ENCODE measurements around the gene DAGLB.
"Not testable (repeated sequence)": the region's sequence is repeated elsewhere in the genome, so short reads cannot be mapped to it uniquely, and the experiment has no call there.

The DAGLB gene

DNA sequence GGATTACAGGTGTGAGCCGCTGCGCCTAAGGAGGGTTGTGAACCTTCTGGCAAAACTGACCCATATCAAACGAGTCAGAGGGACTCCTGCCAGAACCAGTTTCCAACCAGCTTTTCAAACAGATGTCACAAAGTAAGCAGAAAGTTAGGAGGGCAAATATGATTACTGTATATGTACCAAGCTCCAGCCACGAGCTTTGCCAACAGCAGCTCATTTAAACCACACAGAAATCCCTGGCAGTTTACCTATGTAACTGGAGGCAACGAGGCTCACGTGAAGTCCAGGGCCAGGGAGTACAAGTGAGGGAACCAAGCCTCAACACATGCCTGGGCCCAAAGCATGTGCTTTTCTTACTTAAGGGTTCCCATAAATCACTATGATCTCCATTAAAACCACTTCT is 12.5 kb upstream of the DAGLB start:
- no peak overlapping the region for H3K23ac ChIP-seq (ENCODE audit: low read length)
- H3K79me2 ChIP-seq (ENCODE audit: control insufficient read depth, insufficient read depth, low read length) = no peaks in the 10 kb centered on the region
- H2AK5ac ChIP-seq (ENCODE audit: low read length) = no peak overlapping the region
- H3K27ac ChIP-seq (ENCODE audit: low read depth, low read length) = no peak overlapping the region
- no peak overlapping the region for H2BK15ac ChIP-seq (replicated peaks; ENCODE audit: low read depth)
- H3K36me3 ChIP-seq (ENCODE audit: control insufficient read depth, insufficient read depth, low read length) = peaks cover 10% of the 10 kb centered on the region
- no peak overlapping the region for H4K5ac ChIP-seq (ENCODE audit: low read length)
- H3K4me3 ChIP-seq (ENCODE audit: low read length) = no peak overlapping the region
- no peak overlapping the region for H3K4me2 ChIP-seq (ENCODE audit: low read length)
- no peak overlapping the region for H2BK5ac ChIP-seq (ENCODE audit: low read length)
- H3K18ac ChIP-seq (ENCODE audit: low read length) = no peak overlapping the region
- no peak overlapping the region for H3K56ac ChIP-seq (ENCODE audit: low read length)
- no peak overlapping the region for H2BK120ac ChIP-seq (ENCODE audit: low read depth, low read length)
- WGBS (ENCODE audit: extremely low coverage, insufficient coverage, low lambda C conversion rate) = no CpG with 5 or more reads among the region's 6 CpGs
- no peak overlapping the region for H3K9ac ChIP-seq (ENCODE audit: low read length)
- H3K27me3 ChIP-seq (ENCODE audit: insufficient read depth, low read length, poor library complexity) = no peaks in the 10 kb centered on the region
- no peak overlapping the region for H3K4ac ChIP-seq (ENCODE audit: low read depth, low read length)
- H4K8ac ChIP-seq (ENCODE audit: low read depth, low read length) = no peak overlapping the region
- no peaks in the 10 kb centered on the region for H3K79me1 ChIP-seq (ENCODE audit: low read length)
- no peaks in the 10 kb centered on the region for H3K4me1 ChIP-seq (ENCODE audit: control insufficient read depth, low read depth, low read length)
- DNase-seq = no peak

- not testable (repeated sequence) for H3K18ac ChIP-seq (ENCODE audit: low read length); H3K27ac ChIP-seq (ENCODE audit: low read depth, low read length); H3K56ac ChIP-seq (ENCODE audit: low read length); H3K4me1 ChIP-seq (ENCODE audit: control insufficient read depth, low read depth, low read length); H3K4me2 ChIP-seq (ENCODE audit: low read length); DNase-seq; H2BK5ac ChIP-seq (ENCODE audit: low read length); H4K8ac ChIP-seq (ENCODE audit: low read depth, low read length); H3K4ac ChIP-seq (ENCODE audit: low read depth, low read length); H3K36me3 ChIP-seq (ENCODE audit: control insufficient read depth, insufficient read depth, low read length); H4K5ac ChIP-seq (ENCODE audit: low read length); H3K79me2 ChIP-seq (ENCODE audit: control insufficient read depth, insufficient read depth, low read length); H2BK120ac ChIP-seq (ENCODE audit: low read depth, low read length); H3K27me3 ChIP-seq (ENCODE audit: insufficient read depth, low read length, poor library complexity); H3K23ac ChIP-seq (ENCODE audit: low read length); H3K79me1 ChIP-seq (ENCODE audit: low read length); H3K9ac ChIP-seq (ENCODE audit: low read length); H2AK5ac ChIP-seq (ENCODE audit: low read length); H3K4me3 ChIP-seq (ENCODE audit: low read length); H2BK15ac ChIP-seq (replicated peaks; ENCODE audit: low read depth)
- WGBS (ENCODE audit: extremely low coverage, insufficient coverage, low lambda C conversion rate) = no CpG with 5 or more reads among the region's 3 CpGs
Observed at GRCh38 chr7:6458676-6459075, 10.9 kb upstream of the DAGLB start.

- Histone ChIP-seq H2AK5ac (ENCODE audit: low read length) (no peak overlapping the region), H3K23ac (ENCODE audit: low read length) (no peak overlapping the region), H3K79me2 (ENCODE audit: control insufficient read depth, insufficient read depth, low read length) (no peaks in the 10 kb centered on the region), H3K4me3 (ENCODE audit: low read length) (no peak overlapping the region), H2BK5ac (ENCODE audit: low read length) (no peak overlapping the region), H3K79me1 (ENCODE audit: low read length) (no peaks in the 10 kb centered on the region), H3K4me2 (ENCODE audit: low read length) (no peak overlapping the region), H3K27ac (ENCODE audit: low read depth, low read length) (no peak overlapping the region), H3K56ac (ENCODE audit: low read length) (no peak overlapping the region), H3K4me1 (ENCODE audit: control insufficient read depth, low read depth, low read length) (no peaks in the 10 kb centered on the region), H4K8ac (ENCODE audit: low read depth, low read length) (no peak overlapping the region), H2BK15ac (replicated peaks; ENCODE audit: low read depth) (no peak overlapping the region), H3K36me3 (ENCODE audit: control insufficient read depth, insufficient read depth, low read length) (no peaks in the 10 kb centered on the region), H3K18ac (ENCODE audit: low read length) (no peak overlapping the region), H2BK120ac (ENCODE audit: low read depth, low read length) (no peak overlapping the region), H4K5ac (ENCODE audit: low read length) (no peak overlapping the region), H3K9ac (ENCODE audit: low read length) (no peak overlapping the region), H3K4ac (ENCODE audit: low read depth, low read length) (no peak overlapping the region), H3K27me3 (ENCODE audit: insufficient read depth, low read length, poor library complexity) (no peaks in the 10 kb centered on the region)
- no peak for DNase-seq
- no CpG with 5 or more reads among the region's 4 CpGs for WGBS (ENCODE audit: extremely low coverage, insufficient coverage, low lambda C conversion rate)
Observed at GRCh38 chr7:6453734-6454133, 6.0 kb upstream of the DAGLB start.

DNA sequence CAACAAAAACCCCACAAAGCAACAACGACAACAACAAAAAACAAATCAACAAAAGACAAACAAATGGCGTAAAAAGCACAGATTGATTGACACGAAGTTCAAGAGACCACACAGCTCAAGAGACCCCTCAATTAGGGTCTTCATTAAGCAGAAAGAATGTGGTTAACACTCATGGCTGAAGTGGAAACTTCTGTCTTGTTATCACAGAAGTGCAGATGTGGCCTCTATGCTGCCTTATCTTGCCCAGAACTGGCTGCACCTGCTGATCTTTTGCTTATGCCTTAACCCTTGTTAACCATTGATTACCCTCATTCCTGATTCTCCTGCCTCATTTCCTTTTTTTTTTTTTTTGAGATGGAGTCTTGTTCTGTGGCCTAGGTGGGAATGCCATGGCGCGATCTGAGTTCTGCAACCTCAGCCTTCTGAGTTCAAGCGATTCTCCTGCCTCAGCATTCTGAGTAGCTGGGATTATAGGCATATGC is 3.5 kb upstream of the DAGLB start:
- Histone ChIP-seq H4K8ac (ENCODE audit: low read depth, low read length) (no peak overlapping the region), H2AK5ac (ENCODE audit: low read length) (no peak overlapping the region), H3K4me2 (ENCODE audit: low read length) (no peak overlapping the region), H3K79me1 (ENCODE audit: low read length) (peaks cover 2% of the 10 kb centered on the region), H2BK120ac (ENCODE audit: low read depth, low read length) (no peak overlapping the region), H3K4me1 (ENCODE audit: control insufficient read depth, low read depth, low read length) (no peaks in the 10 kb centered on the region), H3K18ac (ENCODE audit: low read length) (no peak overlapping the region), H3K79me2 (ENCODE audit: control insufficient read depth, insufficient read depth, low read length) (peaks cover 6% of the 10 kb centered on the region), H2BK5ac (ENCODE audit: low read length) (no peak overlapping the region), H3K4me3 (ENCODE audit: low read length) (no peak overlapping the region), H3K23ac (ENCODE audit: low read length) (no peak overlapping the region), H4K5ac (ENCODE audit: low read length) (no peak overlapping the region), H3K9ac (ENCODE audit: low read length) (no peak overlapping the region), H3K4ac (ENCODE audit: low read depth, low read length) (no peak overlapping the region), H2BK15ac (replicated peaks; ENCODE audit: low read depth) (no peak overlapping the region), H3K27ac (ENCODE audit: low read depth, low read length) (no peak overlapping the region), H3K36me3 (ENCODE audit: control insufficient read depth, insufficient read depth, low read length) (no peaks in the 10 kb centered on the region), H3K56ac (ENCODE audit: low read length) (no peak overlapping the region), H3K27me3 (ENCODE audit: insufficient read depth, low read length, poor library complexity) (no peaks in the 10 kb centered on the region)
- no peak for DNase-seq
- no CpG with 5 or more reads among the region's 6 CpGs for WGBS (ENCODE audit: extremely low coverage, insufficient coverage, low lambda C conversion rate)

DNA sequence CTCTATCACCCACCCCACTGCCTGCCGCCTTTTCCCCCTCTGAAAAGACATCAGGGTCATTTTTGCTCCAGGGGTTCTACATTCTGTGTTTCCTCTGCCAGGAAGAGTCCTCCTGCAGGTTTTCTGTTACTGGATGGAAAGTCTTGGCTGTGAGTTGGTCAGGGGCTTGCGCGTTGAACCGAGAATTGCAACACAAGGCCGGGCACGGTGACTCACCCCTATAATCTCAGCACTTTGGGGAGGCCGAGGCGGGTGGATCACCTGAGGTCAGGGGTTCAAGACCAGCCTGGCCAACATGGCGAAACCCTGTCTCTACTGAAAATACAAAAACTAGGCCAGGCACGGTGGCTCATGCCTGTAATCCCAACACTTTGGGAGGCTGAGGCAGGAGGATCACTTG is 2.8 kb upstream of the DAGLB start:
- WGBS (ENCODE audit: extremely low coverage, insufficient coverage, low lambda C conversion rate) = no CpG with 5 or more reads among the region's 10 CpGs
- not testable (repeated sequence) for H4K8ac ChIP-seq (ENCODE audit: low read depth, low read length)

GRCh38 chr7:6449884-6450283 is 2.1 kb upstream of the DAGLB start:
- H2BK5ac ChIP-seq (ENCODE audit: low read length); H2AK5ac ChIP-seq (ENCODE audit: low read length); H2BK15ac ChIP-seq (replicated peaks; ENCODE audit: low read depth); DNase-seq; H3K4me1 ChIP-seq (ENCODE audit: control insufficient read depth, low read depth, low read length); H3K79me2 ChIP-seq (ENCODE audit: control insufficient read depth, insufficient read depth, low read length); H3K18ac ChIP-seq (ENCODE audit: low read length); H4K5ac ChIP-seq (ENCODE audit: low read length); H3K4me2 ChIP-seq (ENCODE audit: low read length); H3K4me3 ChIP-seq (ENCODE audit: low read length); H3K36me3 ChIP-seq (ENCODE audit: control insufficient read depth, insufficient read depth, low read length); H3K79me1 ChIP-seq (ENCODE audit: low read length); H3K56ac ChIP-seq (ENCODE audit: low read length); H3K4ac ChIP-seq (ENCODE audit: low read depth, low read length); H4K8ac ChIP-seq (ENCODE audit: low read depth, low read length); H3K27me3 ChIP-seq (ENCODE audit: insufficient read depth, low read length, poor library complexity); H3K23ac ChIP-seq (ENCODE audit: low read length); H2BK120ac ChIP-seq (ENCODE audit: low read depth, low read length); H3K9ac ChIP-seq (ENCODE audit: low read length); H3K27ac ChIP-seq (ENCODE audit: low read depth, low read length): not testable (repeated sequence)
- no CpG with 5 or more reads among the region's 11 CpGs for WGBS (ENCODE audit: extremely low coverage, insufficient coverage, low lambda C conversion rate)

More for the DNA sequence above, 2.8 kb upstream of the DAGLB start:
- not testable (repeated sequence) for H3K9ac ChIP-seq (ENCODE audit: low read length); H3K79me2 ChIP-seq (ENCODE audit: control insufficient read depth, insufficient read depth, low read length); H2AK5ac ChIP-seq (ENCODE audit: low read length); H3K56ac ChIP-seq (ENCODE audit: low read length); H3K18ac ChIP-seq (ENCODE audit: low read length); H3K27ac ChIP-seq (ENCODE audit: low read depth, low read length); H2BK5ac ChIP-seq (ENCODE audit: low read length); H3K27me3 ChIP-seq (ENCODE audit: insufficient read depth, low read length, poor library complexity); H2BK15ac ChIP-seq (replicated peaks; ENCODE audit: low read depth); H3K4me3 ChIP-seq (ENCODE audit: low read length); H2BK120ac ChIP-seq (ENCODE audit: low read depth, low read length); H3K36me3 ChIP-seq (ENCODE audit: control insufficient read depth, insufficient read depth, low read length); H3K4ac ChIP-seq (ENCODE audit: low read depth, low read length); H3K4me1 ChIP-seq (ENCODE audit: control insufficient read depth, low read depth, low read length); H3K4me2 ChIP-seq (ENCODE audit: low read length); H3K79me1 ChIP-seq (ENCODE audit: low read length); H3K23ac ChIP-seq (ENCODE audit: low read length); H4K5ac ChIP-seq (ENCODE audit: low read length); DNase-seq
